ENCODE measurements around the gene ERCC1.
"Not testable (repeated sequence)": the region's sequence is repeated elsewhere in the genome, so short reads cannot be mapped to it uniquely, and the experiment has no call there.

Gene ERCC1

DNA sequence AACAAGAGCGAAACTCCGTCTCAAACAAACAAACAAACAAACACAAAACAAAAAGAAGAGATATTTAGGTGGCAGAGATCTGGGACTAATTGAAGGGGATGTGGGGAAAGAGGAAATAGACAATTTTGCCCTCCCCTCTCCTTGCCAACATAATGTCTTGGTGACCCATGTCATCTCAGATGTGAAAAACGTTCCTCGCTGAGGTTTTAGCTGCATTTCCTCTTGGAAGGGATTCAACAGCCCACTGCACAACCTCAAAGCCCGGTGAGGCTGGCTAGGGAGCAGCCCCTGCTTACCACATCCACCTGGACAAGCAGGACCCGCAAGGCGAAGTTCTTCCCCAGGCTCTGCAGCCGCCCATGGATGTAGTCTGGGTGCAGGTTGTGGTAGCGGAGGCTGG, 4.9 kb downstream of the ERCC1 start:
- DNase-seq (ENCODE audit: low read depth, low spot score) = no peak
- H3K9ac ChIP-seq (ENCODE audit: insufficient read length) = no peak overlapping the region
- TF ChIP-seq POLR2AphosphoS5 (IDR thresholded peaks at IDR 0.05; ENCODE audit: borderline replicate concordance, low read depth, low read length) (no peak), EZH2 (IDR thresholded peaks at IDR 0.05) (no peak), FOXP2 (optimal IDR thresholded peaks at IDR 0.05; ENCODE audit: control extremely low read depth, extremely low read length, insufficient read depth) (no peak)
- peaks cover 43% of the 10 kb centered on the region for H3K36me3 ChIP-seq (ENCODE audit: insufficient read depth, low read length)
- no peaks in the 10 kb centered on the region for H3K9me3 ChIP-seq (ENCODE audit: low read depth, low read length)
- no peak overlapping the region for H3K4me3 ChIP-seq
- no peak overlapping the region for H3K27ac ChIP-seq

DNA sequence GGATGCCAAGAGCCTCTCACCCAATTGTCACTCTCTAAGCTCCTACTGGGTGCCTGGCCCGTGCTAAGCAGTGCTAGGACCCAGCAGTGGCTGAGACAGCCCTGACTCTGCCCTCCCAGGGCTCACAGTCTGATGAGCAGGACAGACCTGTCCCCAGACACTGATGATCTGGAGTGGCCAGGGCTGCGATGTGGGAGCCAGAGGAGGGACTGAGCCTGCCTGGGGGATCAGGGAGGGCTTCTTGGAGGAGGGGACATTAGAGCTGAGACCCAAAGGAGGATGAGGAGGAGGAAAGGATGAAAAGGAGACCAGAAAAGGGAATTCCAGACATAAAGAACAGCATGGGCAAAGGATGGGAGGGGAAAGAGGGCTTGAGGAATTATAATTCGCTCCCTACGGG, 6.6 kb downstream of the ERCC1 start:
- Histone ChIP-seq H3K4me3 (no peak overlapping the region), H3K27ac (no peak overlapping the region), H3K9ac (ENCODE audit: insufficient read length) (no peak overlapping the region), H3K36me3 (ENCODE audit: insufficient read depth, low read length) (peaks cover 56% of the 10 kb centered on the region), H3K9me3 (ENCODE audit: low read depth, low read length) (no peaks in the 10 kb centered on the region)
- DNase-seq (ENCODE audit: low read depth, low spot score) = no peak
- TF ChIP-seq POLR2AphosphoS5 (IDR thresholded peaks at IDR 0.05; ENCODE audit: borderline replicate concordance, low read depth, low read length) = no peak
- TF ChIP-seq EZH2 (IDR thresholded peaks at IDR 0.05) = no peak
- no peak for TF ChIP-seq FOXP2 (optimal IDR thresholded peaks at IDR 0.05; ENCODE audit: control extremely low read depth, extremely low read length, insufficient read depth)

DNA sequence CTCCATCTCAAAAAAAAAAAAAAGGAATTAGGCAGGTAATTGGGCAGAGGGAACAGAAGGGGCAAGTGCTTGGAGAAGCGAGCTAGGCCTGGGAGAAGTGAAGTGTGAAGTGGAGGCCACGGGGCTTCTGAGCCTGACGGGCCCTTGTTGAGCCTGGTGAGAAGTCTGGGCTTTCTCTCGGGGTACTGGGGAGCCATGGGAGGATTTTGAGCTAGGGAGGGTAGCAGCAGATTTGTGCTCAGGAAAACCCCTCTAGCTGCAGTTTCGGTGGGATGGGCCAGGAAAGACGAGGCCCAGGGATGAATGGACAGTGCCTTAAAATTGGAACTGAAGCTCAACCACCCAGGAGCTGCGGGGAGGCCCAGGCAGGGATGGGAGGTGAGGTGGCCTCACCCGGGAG, 9.2 kb downstream of the ERCC1 start:
- DNase-seq (ENCODE audit: low read depth, low spot score) = no peak
- Histone ChIP-seq H3K9ac (ENCODE audit: insufficient read length) (no peak overlapping the region), H3K9me3 (ENCODE audit: low read depth, low read length) (no peaks in the 10 kb centered on the region), H3K4me3 (no peak overlapping the region), H3K27ac (no peak overlapping the region), H3K36me3 (ENCODE audit: insufficient read depth, low read length) (peaks cover 48% of the 10 kb centered on the region)
- TF ChIP-seq EZH2 (IDR thresholded peaks at IDR 0.05) = no peak
- no peak for TF ChIP-seq FOXP2 (optimal IDR thresholded peaks at IDR 0.05; ENCODE audit: control extremely low read depth, extremely low read length, insufficient read depth)
- no peak for TF ChIP-seq POLR2AphosphoS5 (IDR thresholded peaks at IDR 0.05; ENCODE audit: borderline replicate concordance, low read depth, low read length)

DNA sequence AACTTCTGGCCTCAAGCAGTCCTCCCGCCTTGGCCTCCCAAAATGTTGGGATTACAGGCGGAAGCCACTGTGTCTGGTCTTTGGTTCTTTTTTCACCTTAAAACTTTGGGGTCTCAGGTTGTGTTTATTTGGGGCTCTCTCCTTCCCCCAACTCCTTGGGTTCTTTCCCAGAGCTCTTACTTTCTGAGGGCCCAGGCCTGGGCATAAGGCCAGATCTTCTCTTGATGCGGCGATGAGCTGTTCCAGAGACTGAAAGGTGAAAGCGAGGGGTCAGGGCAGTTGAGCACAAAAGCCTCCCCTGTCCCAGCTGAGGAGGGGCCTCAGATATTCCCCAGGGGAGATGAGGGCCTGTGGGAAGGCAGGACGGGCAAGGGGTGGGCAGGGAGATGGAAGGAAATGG, 10.2 kb downstream of the ERCC1 start:
- no peak overlapping the region for H3K9ac ChIP-seq (ENCODE audit: insufficient read length)
- no peak overlapping the region for H3K27ac ChIP-seq
- H3K9me3 ChIP-seq (ENCODE audit: low read depth, low read length) = no peaks in the 10 kb centered on the region
- peaks cover 48% of the 10 kb centered on the region for H3K36me3 ChIP-seq (ENCODE audit: insufficient read depth, low read length)
- H3K4me3 ChIP-seq = no peak overlapping the region
- TF ChIP-seq POLR2AphosphoS5 (IDR thresholded peaks at IDR 0.05; ENCODE audit: borderline replicate concordance, low read depth, low read length) (no peak), EZH2 (IDR thresholded peaks at IDR 0.05) (no peak), FOXP2 (optimal IDR thresholded peaks at IDR 0.05; ENCODE audit: control extremely low read depth, extremely low read length, insufficient read depth) (no peak)
- DNase-seq (ENCODE audit: low read depth, low spot score) = no peak

DNA sequence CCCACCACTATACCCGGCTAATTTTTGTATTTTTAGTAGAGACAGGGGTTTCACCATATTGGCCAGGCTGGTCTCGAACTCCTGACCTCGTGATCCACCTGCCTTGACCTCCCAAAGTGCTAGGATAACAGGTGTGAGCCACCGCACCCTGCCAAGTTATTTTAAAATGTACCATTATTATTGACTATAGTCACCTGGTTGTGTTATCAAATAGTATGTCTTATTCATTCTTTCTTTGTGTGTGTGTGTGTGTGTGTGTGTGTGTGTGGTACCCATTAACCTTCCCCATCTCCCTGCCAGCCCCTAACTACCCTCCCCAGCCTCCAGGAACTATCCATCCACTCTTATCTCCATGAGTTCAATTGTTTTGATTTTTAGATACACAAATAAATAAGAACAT, 13.4 kb downstream of the ERCC1 start:
- not testable (repeated sequence) for H3K27ac ChIP-seq; H3K9me3 ChIP-seq (ENCODE audit: low read depth, low read length); H3K4me3 ChIP-seq; DNase-seq (ENCODE audit: low read depth, low spot score); H3K9ac ChIP-seq (ENCODE audit: insufficient read length)
- peaks cover 31% of the 10 kb centered on the region for H3K36me3 ChIP-seq (ENCODE audit: insufficient read depth, low read length)

DNA sequence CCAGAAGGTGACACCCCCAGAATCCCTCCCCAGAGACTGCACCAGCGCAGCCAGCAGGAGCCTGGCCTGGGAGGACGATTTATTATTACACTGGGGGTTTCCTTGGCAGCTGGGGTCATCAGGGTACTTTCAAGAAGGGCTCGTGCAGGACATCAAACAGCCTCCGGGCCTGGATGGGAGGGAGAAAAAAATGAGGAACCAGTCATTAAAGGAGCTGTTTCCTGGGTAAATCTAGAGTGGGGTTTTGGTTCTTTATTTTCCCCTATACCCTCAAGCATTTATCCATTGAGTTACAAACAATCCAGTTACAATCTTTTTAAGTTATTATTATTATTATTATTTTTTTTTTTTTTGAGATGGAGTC, 14.2 kb downstream of the ERCC1 start:
- no peak overlapping the region for H3K9ac ChIP-seq (ENCODE audit: insufficient read length)
- no peak overlapping the region for H3K4me3 ChIP-seq
- TF ChIP-seq FOXP2 (optimal IDR thresholded peaks at IDR 0.05; ENCODE audit: control extremely low read depth, extremely low read length, insufficient read depth) (no peak), EZH2 (IDR thresholded peaks at IDR 0.05) (no peak), POLR2AphosphoS5 (IDR thresholded peaks at IDR 0.05; ENCODE audit: borderline replicate concordance, low read depth, low read length) (no peak)

DNA sequence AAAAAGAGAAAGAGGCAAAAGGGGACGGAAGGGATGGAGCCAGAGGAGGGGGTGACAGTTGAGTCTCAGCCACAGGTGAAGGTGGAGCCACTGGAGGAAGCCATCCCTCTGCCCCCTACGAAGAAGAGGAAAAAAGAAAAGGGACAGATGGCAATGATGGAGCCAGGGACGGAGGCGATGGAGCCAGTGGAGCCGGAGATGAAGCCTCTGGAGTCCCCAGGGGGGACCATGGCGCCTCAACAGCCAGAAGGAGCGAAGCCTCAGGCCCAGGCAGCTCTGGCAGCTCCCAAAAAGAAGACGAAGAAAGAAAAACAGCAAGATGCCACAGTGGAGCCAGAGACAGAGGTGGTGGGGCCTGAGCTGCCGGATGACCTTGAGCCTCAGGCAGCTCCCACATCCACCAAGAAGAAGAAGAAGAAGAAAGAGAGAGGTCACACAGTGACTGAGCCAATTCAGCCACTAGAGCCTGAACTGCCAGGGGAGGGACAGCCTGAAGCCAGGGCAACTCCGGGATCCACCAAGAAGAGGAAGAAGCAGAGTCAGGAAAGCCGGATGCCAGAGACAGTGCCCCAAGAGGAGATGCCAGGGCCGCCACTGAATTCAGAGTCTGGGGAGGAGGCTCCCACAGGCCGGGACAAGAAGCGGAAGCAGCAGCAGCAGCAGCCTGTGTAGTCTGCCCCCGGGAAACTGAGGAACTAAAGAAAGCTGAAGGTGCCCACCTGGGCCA, 14.7 kb downstream of the ERCC1 start:
- no peak overlapping the region for H3K4me3 ChIP-seq
- no peak overlapping the region for H3K27ac ChIP-seq
- no peak overlapping the region for H3K9ac ChIP-seq (ENCODE audit: insufficient read length)
- H3K36me3 ChIP-seq (ENCODE audit: insufficient read depth, low read length) = peaks cover 21% of the 10 kb centered on the region
- no peak; the same call in 1 of the 2 replicates for TF ChIP-seq POLR2AphosphoS5 (IDR thresholded peaks at IDR 0.05; ENCODE audit: borderline replicate concordance, low read depth, low read length)
- no peak for TF ChIP-seq EZH2 (IDR thresholded peaks at IDR 0.05)
- no peak for TF ChIP-seq FOXP2 (optimal IDR thresholded peaks at IDR 0.05; ENCODE audit: control extremely low read depth, extremely low read length, insufficient read depth)
- DNase-seq (ENCODE audit: low read depth, low spot score) = no peak
- no peaks in the 10 kb centered on the region for H3K9me3 ChIP-seq (ENCODE audit: low read depth, low read length)

More for the DNA sequence above, 14.2 kb downstream of the ERCC1 start:
- no peaks in the 10 kb centered on the region for H3K9me3 ChIP-seq (ENCODE audit: low read depth, low read length)
- DNase-seq (ENCODE audit: low read depth, low spot score) = no peak
- peaks cover 26% of the 10 kb centered on the region for H3K36me3 ChIP-seq (ENCODE audit: insufficient read depth, low read length)
- no peak overlapping the region for H3K27ac ChIP-seq

DNA sequence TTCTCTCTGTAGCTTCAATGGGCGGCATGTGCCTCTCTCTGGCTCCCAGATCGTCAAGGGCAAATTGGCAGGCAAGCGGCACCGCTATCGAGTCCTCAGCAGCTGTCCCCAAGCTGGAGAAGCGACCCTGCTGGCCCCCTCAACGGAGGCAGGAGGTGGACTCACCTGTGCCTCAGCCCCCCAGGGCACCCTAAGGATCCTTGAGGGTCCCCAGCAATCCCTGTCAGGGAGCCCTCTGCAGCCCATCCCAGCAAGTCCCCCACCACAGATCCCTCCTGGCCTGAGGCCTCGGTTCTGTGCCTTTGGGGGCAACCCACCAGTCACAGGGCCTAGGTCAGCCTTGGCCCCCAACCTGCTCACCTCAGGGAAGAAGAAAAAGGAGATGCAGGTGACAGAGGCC, 15.6 kb downstream of the ERCC1 start:
- peaks cover 12% of the 10 kb centered on the region for H3K36me3 ChIP-seq (ENCODE audit: insufficient read depth, low read length)
- H3K9me3 ChIP-seq (ENCODE audit: low read depth, low read length) = no peaks in the 10 kb centered on the region
- H3K27ac ChIP-seq = no peak overlapping the region
- no peak overlapping the region for H3K4me3 ChIP-seq
- DNase-seq (ENCODE audit: low read depth, low spot score) = no peak
- no peak overlapping the region for H3K9ac ChIP-seq (ENCODE audit: insufficient read length)
- no peak for TF ChIP-seq POLR2AphosphoS5 (IDR thresholded peaks at IDR 0.05; ENCODE audit: borderline replicate concordance, low read depth, low read length)
- TF ChIP-seq FOXP2 (optimal IDR thresholded peaks at IDR 0.05; ENCODE audit: control extremely low read depth, extremely low read length, insufficient read depth) = no peak
- TF ChIP-seq EZH2 (IDR thresholded peaks at IDR 0.05) = no peak

DNA sequence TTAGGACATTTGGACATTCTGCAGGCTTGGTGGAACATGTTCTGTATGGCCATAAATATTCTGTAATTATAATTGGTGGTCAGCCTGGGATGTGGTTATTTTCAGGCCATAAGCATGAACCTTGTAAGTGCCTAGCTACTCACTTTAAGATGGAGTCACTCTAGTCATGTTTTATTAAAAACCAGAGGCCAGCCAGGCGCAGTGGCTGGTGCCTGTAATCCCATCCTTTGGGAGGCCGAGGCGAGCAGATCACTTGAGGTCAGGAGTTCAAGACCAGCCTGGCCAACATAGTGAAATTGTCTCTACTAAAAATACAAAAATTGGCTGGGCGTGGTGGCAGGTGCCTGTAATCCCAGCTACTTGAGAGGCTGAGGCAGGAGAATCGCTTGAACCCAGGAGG, 16.1 kb downstream of the ERCC1 start:
- peak overlapping the region; percentile 97 for H3K9ac ChIP-seq (ENCODE audit: insufficient read length)
- H3K27ac ChIP-seq; H3K9me3 ChIP-seq (ENCODE audit: low read depth, low read length); H3K36me3 ChIP-seq (ENCODE audit: insufficient read depth, low read length); DNase-seq (ENCODE audit: low read depth, low spot score): not testable (repeated sequence)
- H3K4me3 ChIP-seq = peak overlapping the region; percentile 87

All from SK-N-MC (cell line).